PC-3 (cell line): ENCODE data around the gene AK1. TPM values are rescaled to one million over a fixed set of nuclear protein-coding genes. Genes with fewer than 3 reads are reported as not detected.

Source experiments
- ATAC-seq: fragments of 200-7000 bp; cut with Tn5 transposase; 2 replicates; pipeline ENCODE4 v1.9.1; 2020; ENCODE audit warnings: mild to moderate bottlenecking, moderate library complexity
- BruUV-seq: library from RNA; stranded (reverse); fragments of 400-500 nt; replicated peaks from 2 replicates; lab custom pipeline; 2021; lab: Mats Ljungman, UMichigan
- CTCF ChIA-PET: fragments of 300-600 bp; sonication (Branson Sonifier 250); formaldehyde crosslinking; loops from one replicate; lab custom pipeline; 2022; ENCODE audit warnings: antibody characterized with exemption; lab: Charles Lee
- POLR2A ChIA-PET: fragments of 300-600 bp; sonication (Branson Sonifier 250); formaldehyde crosslinking; loops from one replicate; lab custom pipeline; 2022; ENCODE audit warnings: antibody characterized with exemption; ENCODE audit not compliant: unreplicated experiment; lab: Charles Lee
- DNase-seq: peaks from one replicate; pipeline ENCODE4 v3.0.0-alpha.2; 2015
- H2AFZ ChIP-seq: fragments of 300-600 bp; sonication (generic); 2 replicates; pipeline ENCODE4 v1.6.0; 2016; ENCODE audit warnings: antibody characterized with exemption, low read length
- H3F3A ChIP-seq: fragments of 300-600 bp; sonication (generic); one replicate; pipeline ENCODE4 v1.6.0; 2017; ENCODE audit warnings: antibody characterized with exemption, low read length, control low read depth, mild to moderate bottlenecking; ENCODE audit not compliant: unreplicated experiment
- H3K27ac ChIP-seq: fragments of 300-600 bp; sonication (generic); 2 replicates; pipeline ENCODE4 v1.5.1; 2016; ENCODE audit warnings: mild to moderate bottlenecking, low read length
- H3K27me3 ChIP-seq: fragments of 300-600 bp; sonication (generic); 2 replicates; pipeline ENCODE4 v1.6.1; 2016; ENCODE audit warnings: low read length, mixed read lengths
- H3K36me3 ChIP-seq: fragments of 300-600 bp; sonication (generic); 2 replicates; pipeline ENCODE4 v1.6.1; 2016; ENCODE audit warnings: low read depth, mixed run types, low read length, mixed read lengths
- H3K4me1 ChIP-seq: fragments of 300-600 bp; sonication (generic); 2 replicates; pipeline ENCODE4 v1.5.1; 2016; ENCODE audit warnings: low read length; ENCODE audit not compliant: insufficient read depth
- H3K4me2 ChIP-seq: fragments of 300-600 bp; sonication (generic); 2 replicates; pipeline ENCODE4 v1.6.0; 2016; ENCODE audit warnings: low read length
- H3K4me3 ChIP-seq: fragments of 300-600 bp; sonication (generic); 2 replicates; pipeline ENCODE4 v1.5.1; 2016; ENCODE audit warnings: mild to moderate bottlenecking, low read length, mixed read lengths
- H3K79me2 ChIP-seq: fragments of 300-600 bp; sonication (generic); 2 replicates; pipeline ENCODE4 v1.6.1; 2017; ENCODE audit warnings: low read length, mixed read lengths
- H3K9ac ChIP-seq: fragments of 300-600 bp; sonication (generic); 2 replicates; pipeline ENCODE4 v1.6.0; 2016; ENCODE audit warnings: mild to moderate bottlenecking, low read length
- H3K9me2 ChIP-seq: fragments of 300-600 bp; sonication (generic); replicated peaks from 2 replicates; pipeline ENCODE4 v1.6.1; 2016; ENCODE audit warnings: mixed run types, low read length, mixed read lengths
- H3K9me3 ChIP-seq: fragments of 300-600 bp; sonication (generic); 2 replicates; pipeline ENCODE4 v1.6.1; 2016; ENCODE audit warnings: low read length, mixed read lengths
- H4K20me1 ChIP-seq: fragments of 300-600 bp; sonication (generic); 2 replicates; pipeline ENCODE4 v1.6.1; 2016; ENCODE audit warnings: low read length, mixed read lengths
- CTCF ChIP-seq: fragments of 300-600 bp; sonication (generic); conservative IDR thresholded peaks from 2 replicates; pipeline ENCODE4 v1.5.1; 2017; ENCODE audit warnings: antibody characterized with exemption, low read depth, mild to moderate bottlenecking, low read length
- EZH2 ChIP-seq: fragments of 300-600 bp; sonication (generic); IDR thresholded peaks from one replicate; pipeline ENCODE4 v1.6.1; 2017; ENCODE audit warnings: antibody characterized with exemption, mild to moderate bottlenecking, low read length; ENCODE audit not compliant: unreplicated experiment
- EZH2phosphoT487 ChIP-seq: fragments of 300-600 bp; sonication (generic); IDR thresholded peaks from 2 replicates; pipeline ENCODE4 v1.6.1; 2018; ENCODE audit warnings: mild to moderate bottlenecking, antibody characterized with exemption, low read length, borderline replicate concordance
- intact Hi-C: fragments of 100-400 bp; cut with micrococcal nuclease; formaldehyde crosslinking; loops from 2 replicates; pipeline ENCODE4 v1.9.0; 2023
- total RNA-seq: library from RNA; depleted of rRNA; stranded (reverse); fragments of >200 nt; gene quantifications from 2 replicates; pipeline ENCODE4 v1.2.3, GENCODE V29; 2014

The AK1 gene
- total RNA-seq, 1 experiment from 2014 or later: 79.1 TPM

DNA sequence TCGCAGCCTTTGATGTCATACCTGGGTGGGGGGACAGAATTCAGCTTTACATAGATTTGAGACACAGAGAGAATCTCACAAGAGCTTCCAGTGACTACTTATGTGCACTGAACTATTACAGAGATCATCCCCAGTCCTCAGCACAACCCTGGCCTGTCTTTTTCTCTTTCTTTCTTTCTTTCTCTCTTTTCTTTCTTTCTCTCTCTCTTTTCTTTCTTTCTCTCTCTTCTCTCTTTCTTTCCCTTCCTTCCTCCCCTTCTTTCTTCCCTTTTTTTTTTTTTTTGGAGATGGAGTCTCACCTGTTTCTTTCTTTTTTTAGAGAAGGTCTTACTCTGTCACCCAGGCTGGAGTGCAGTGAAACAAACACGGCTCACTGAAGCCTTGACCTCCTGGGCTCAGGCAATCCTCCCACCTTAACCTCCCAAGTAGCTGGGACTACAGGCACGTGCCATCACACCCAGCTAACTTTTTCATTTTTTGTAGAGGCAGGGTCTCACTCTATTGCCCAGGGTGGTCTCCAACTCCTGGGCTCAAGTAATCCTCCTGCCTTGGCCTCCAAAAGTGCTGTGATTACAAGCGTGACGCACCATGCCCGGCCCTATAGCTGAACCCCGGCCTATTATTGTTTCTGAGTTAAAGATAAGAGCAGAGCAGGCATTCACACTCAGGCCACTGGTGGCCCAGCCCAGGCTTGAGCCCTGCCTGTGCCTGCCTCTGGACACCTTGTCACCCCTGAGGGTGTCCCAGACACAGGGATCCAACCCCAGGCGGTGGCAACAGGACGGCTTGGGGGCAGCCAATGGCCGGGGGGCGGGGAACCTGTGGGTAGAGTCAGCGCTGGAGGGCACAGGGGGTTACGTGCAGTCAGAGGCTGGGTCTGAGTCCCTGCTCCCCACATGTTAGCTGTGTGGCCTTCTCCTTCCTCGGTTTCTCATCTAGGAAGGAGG, 48.8 kb upstream of the AK1 start:
- no peaks in the 10 kb centered on the region for H4K20me1 ChIP-seq
- no peak overlapping the region for H2AFZ ChIP-seq
- DNase-seq (no peak), ATAC-seq (no peak)
- ChIA-PET CTCF (interaction anchor here (0.7 kb wide), 1 partner anchor 159 kb away, joined by 5 read pairs; no protein-coding TSS in a partner anchor), POLR2A (no interaction called here)
- no TSS peak for BruUV-seq
- H3K9ac ChIP-seq: no peak overlapping the region
- intact Hi-C loops: no loop called here
- no peaks in the 10 kb centered on the region for H3F3A ChIP-seq
- no peak overlapping the region for H3K27ac ChIP-seq
- H3K36me3 ChIP-seq: no peaks in the 10 kb centered on the region
- H3K79me2 ChIP-seq: no peaks in the 10 kb centered on the region
- no peaks in the 10 kb centered on the region for H3K9me3 ChIP-seq
- no peak overlapping the region for H3K4me2 ChIP-seq
- H3K27me3 ChIP-seq: no peaks in the 10 kb centered on the region
- TF ChIP-seq CTCF: no peak
- TF ChIP-seq EZH2: no peak
- TF ChIP-seq EZH2phosphoT487: no peak
- peaks cover 32% of the 10 kb centered on the region for H3K4me1 ChIP-seq
- H3K4me3 ChIP-seq: no peak overlapping the region
- no peaks in the 10 kb centered on the region for H3K9me2 ChIP-seq

DNA sequence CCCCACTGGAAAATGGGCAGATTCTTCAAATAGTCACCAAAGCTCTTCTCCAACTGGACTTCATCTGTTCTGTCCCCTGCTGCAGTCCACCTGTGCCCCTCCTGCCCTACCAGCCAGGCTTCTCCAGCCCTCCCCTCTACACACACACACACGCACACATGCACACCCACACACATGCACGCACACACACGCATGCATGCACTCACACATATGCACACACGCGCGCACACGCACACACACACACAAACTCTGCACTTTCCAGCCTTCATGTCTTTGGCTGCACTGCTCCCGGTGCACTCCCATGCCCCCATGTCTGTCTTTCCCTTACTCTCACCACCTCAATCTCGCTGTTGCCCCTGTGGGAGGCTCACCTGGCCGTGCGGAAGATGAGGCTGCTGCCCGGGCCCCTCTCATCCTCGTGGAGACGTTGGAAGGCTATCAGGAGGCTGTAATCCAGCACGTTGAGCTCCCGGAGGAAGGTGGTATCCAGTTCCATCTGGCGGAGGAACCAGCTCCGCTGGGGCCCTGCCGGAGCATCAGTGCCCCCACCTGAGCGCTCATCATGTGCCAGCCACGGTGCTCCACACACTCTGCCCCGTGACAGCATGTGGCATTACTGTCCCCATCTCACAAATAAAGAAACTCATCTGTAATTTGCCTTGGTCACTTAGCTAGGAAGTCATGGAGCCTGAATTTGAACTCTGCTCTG, 47.4 kb upstream of the AK1 start:
- Histone ChIP-seq H3K9me3 (no peaks in the 10 kb centered on the region), H3K9ac (no peak overlapping the region), H3K4me1 (peaks cover 26% of the 10 kb centered on the region), H3K27ac (no peak overlapping the region), H3F3A (no peaks in the 10 kb centered on the region), H3K4me2 (no peak overlapping the region), H3K9me2 (no peaks in the 10 kb centered on the region), H2AFZ (no peak overlapping the region), H3K36me3 (no peaks in the 10 kb centered on the region), H3K4me3 (no peak overlapping the region), H3K79me2 (no peaks in the 10 kb centered on the region), H4K20me1 (no peaks in the 10 kb centered on the region), H3K27me3 (no peaks in the 10 kb centered on the region)
- no peak for DNase-seq
- TF ChIP-seq CTCF (no peak), EZH2phosphoT487 (no peak), EZH2 (no peak)
- POLR2A ChIA-PET: no interaction called here
- intact Hi-C loops: loop anchor here (5.0 kb wide), 1 partner anchor 333 kb away; no protein-coding TSS in a partner anchor
- ATAC-seq: no peak
- CTCF ChIA-PET: no interaction called here
- BruUV-seq: no TSS peak
